Thoracic aorta (tissue), 2 donors: Measurements from ENCODE around the gene DPH2. TPM values are rescaled to one million over a fixed set of nuclear protein-coding genes. Genes with fewer than 3 reads are reported as not detected.

ENCODE experiments used
- ATAC-seq: fragments of 150-250 bp; one replicate; pipeline ENCODE4 v1.8.0; 2017; ENCODE audit warnings: low read depth; ENCODE audit not compliant: insufficient number of reproducible peaks, low FRiP score
- DNase-seq: peaks from one replicate; pipeline ENCODE4 v3.0.0-alpha.2; 2020; ENCODE audit warnings: low spot score
- H3K27ac ChIP-seq, 2 donors: fragments of 200-600 bp; sonication (generic); 1 replicate in 1 of 2; 2 replicates in 1 of 2; pipeline ENCODE4 v1.5.1; 2016; ENCODE audit warnings: mild to moderate bottlenecking in 2 of 2, moderate library complexity in 2 of 2
- H3K27me3 ChIP-seq: fragments of 200-600 bp; sonication (generic); replicated peaks from 2 replicates; pipeline ENCODE4 v1.6.0; 2016; ENCODE audit warnings: mild to moderate bottlenecking; ENCODE audit not compliant: insufficient read depth
- H3K36me3 ChIP-seq: fragments of 200-600 bp; sonication (generic); one replicate; pipeline ENCODE4 v1.5.1; 2016
- H3K4me1 ChIP-seq, 2 donors: fragments of 200-600 bp; sonication (generic); 1 replicate in 1 of 2; 2 replicates in 1 of 2; pipeline versions ENCODE4 v1.5.1 to v1.6.0; 2016; ENCODE audit warnings: low read depth in 2 of 2, mild to moderate bottlenecking in 1 of 2; ENCODE audit not compliant: control insufficient read depth in 1 of 2
- H3K4me3 ChIP-seq: fragments of 200-600 bp; sonication (generic); 2 replicates; pipeline ENCODE4 v1.5.1; 2016; ENCODE audit warnings: mild to moderate bottlenecking
- H3K9me3 ChIP-seq: fragments of 200-600 bp; sonication (generic); 2 replicates; pipeline ENCODE4 v1.5.1; 2016
- CTCF ChIP-seq: fragments of 200-600 bp; sonication (generic); IDR thresholded peaks from one replicate; pipeline ENCODE4 v1.5.1; 2019; ENCODE audit warnings: antibody characterized with exemption
- total RNA-seq, 2 donors: library from RNA; depleted of rRNA; stranded (reverse); fragments of >200 nt; gene quantifications; one replicate each; pipeline versions ENCODE4 v1.1.0 to v1.2.3, GENCODE V29; 2016

DPH2 gene
- total RNA-seq, 2 donors from 2014 or later: 21.9 to 31.4 TPM

GRCh38 chr1:43930168-43930948 lies 39.5 kb upstream of the DPH2 start:
- H3K4me1 ChIP-seq: peaks cover 11 to 16% of the 10 kb centered on the region in 2 donors
- no peaks in the 10 kb centered on the region for H3K9me3 ChIP-seq
- H3K36me3 ChIP-seq: peaks cover 3% of the 10 kb centered on the region
- H3K4me3 ChIP-seq: no peak overlapping the region
- ATAC-seq (no peak), DNase-seq (no peak)
- H3K27ac ChIP-seq: no peak overlapping the region
- H3K27me3 ChIP-seq: no peaks in the 10 kb centered on the region
- no peak for TF ChIP-seq CTCF

- no peak overlapping the region for H3K4me3 ChIP-seq
- H3K27ac ChIP-seq: no peak overlapping the region
- H3K9me3 ChIP-seq: no peaks in the 10 kb centered on the region
- DNase-seq (no peak), ATAC-seq (no peak)
- H3K27me3 ChIP-seq: no peaks in the 10 kb centered on the region
- no peak for TF ChIP-seq CTCF
- no peaks in the 10 kb centered on the region for H3K36me3 ChIP-seq
- H3K4me1 ChIP-seq: peaks cover 13 to 18% of the 10 kb centered on the region in 2 donors
Measured at GRCh38 chr1:43930949-43931275, 38.9 kb upstream of the DPH2 start.

GRCh38 chr1:43931711-43932660 lies 37.8 kb upstream of the DPH2 start:
- Histone ChIP-seq H3K36me3 (no peaks in the 10 kb centered on the region), H3K4me1 (peaks cover 15 to 20% of the 10 kb centered on the region in 2 donors), H3K27me3 (no peaks in the 10 kb centered on the region), H3K27ac (no peak overlapping the region), H3K9me3 (no peaks in the 10 kb centered on the region), H3K4me3 (no peak overlapping the region)
- ATAC-seq (no peak), DNase-seq (no peak)
- TF ChIP-seq CTCF: no peak

- no peak for TF ChIP-seq CTCF
- Histone ChIP-seq H3K27ac (no peak overlapping the region), H3K9me3 (no peaks in the 10 kb centered on the region), H3K27me3 (no peaks in the 10 kb centered on the region), H3K36me3 (no peaks in the 10 kb centered on the region), H3K4me1 (peaks cover 15 to 20% of the 10 kb centered on the region in 2 donors), H3K4me3 (peak overlapping the region; percentile 73)
- DNase-seq (no peak), ATAC-seq (no peak)
Measured at GRCh38 chr1:43932786-43933385, 36.9 kb upstream of the DPH2 start.
